IMR-90 (cell line): ENCODE results near the gene SNX2.

Experiments
- CHD1 ChIP-seq: IDR thresholded peaks from 2 replicates; pipeline ENCODE4 v1.6.1; 2012; ENCODE audit warnings: low read depth, low read length, improper control_type of control experiment
- MAFK ChIP-seq: IDR thresholded peaks from 2 replicates; pipeline ENCODE4 v1.6.1; 2012; ENCODE audit warnings: low read depth, low read length, improper control_type of control experiment
- MXI1 ChIP-seq: IDR thresholded peaks from 2 replicates; pipeline ENCODE4 v1.6.1; 2012; ENCODE audit warnings: low read depth, mild to moderate bottlenecking, low read length, moderate library complexity, borderline replicate concordance
- POLR2A ChIP-seq: IDR thresholded peaks from 2 replicates; pipeline ENCODE4 v1.6.1; 2012; ENCODE audit warnings: mild to moderate bottlenecking, low read depth, low read length
- RCOR1 ChIP-seq: IDR thresholded peaks from 2 replicates; pipeline ENCODE4 v1.6.1; 2012; ENCODE audit warnings: mild to moderate bottlenecking, low read length, improper control_type of control experiment; ENCODE audit not compliant: insufficient replicate concordance
- RFX5 ChIP-seq: IDR thresholded peaks from 2 replicates; pipeline ENCODE4 v1.8.0; 2012; ENCODE audit warnings: low read depth, mild to moderate bottlenecking, low read length, moderate library complexity
- TF ChIP-seq, protein P1 (sequence below): conservative IDR thresholded peaks from 2 replicates; pipeline ENCODE4 v1.5.1; 2012; ENCODE audit warnings: mild to moderate bottlenecking, low read depth, low read length, improper control_type of control experiment
- TF ChIP-seq, protein P2 (sequence below): fragments of 150-350 bp; IDR thresholded peaks from 2 replicates; pipeline ENCODE4 v1.6.1; 2017; ENCODE audit warnings: mild to moderate bottlenecking, antibody characterized with exemption, low read length, low read depth
- TF ChIP-seq, protein P3 (sequence below): fragments of 150-350 bp; IDR thresholded peaks from 2 replicates; pipeline ENCODE4 v1.6.1; 2016; ENCODE audit warnings: low read depth, mild to moderate bottlenecking, low read length, moderate library complexity, borderline replicate concordance

DNA sequence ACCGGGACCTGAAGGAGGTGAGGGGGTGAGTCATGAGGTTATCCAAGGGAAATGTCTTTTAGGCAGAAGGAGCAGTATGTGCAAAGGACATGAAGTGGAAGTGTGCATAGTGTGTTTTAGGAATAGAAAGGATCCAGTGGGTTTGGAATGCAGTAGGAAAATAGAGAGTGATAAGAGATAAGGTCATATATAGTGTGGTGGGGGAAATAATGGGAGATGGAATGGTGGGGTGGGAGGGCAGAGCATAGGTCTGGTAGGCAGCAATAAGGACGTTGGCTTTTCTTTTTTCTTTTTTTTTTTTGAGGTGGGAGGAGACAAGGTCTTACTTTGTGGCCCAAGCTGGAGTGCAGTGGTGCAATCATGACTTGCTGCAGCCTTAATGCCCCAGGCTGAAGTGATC, 88.4 kb downstream of the SNX2 start:
- TF ChIP-seq RFX5 (no peak), POLR2A (no peak), RCOR1 (no peak), MAFK (no peak), MXI1 (no peak), CHD1 (no peak)
- TF ChIP-seq, protein P1, sequence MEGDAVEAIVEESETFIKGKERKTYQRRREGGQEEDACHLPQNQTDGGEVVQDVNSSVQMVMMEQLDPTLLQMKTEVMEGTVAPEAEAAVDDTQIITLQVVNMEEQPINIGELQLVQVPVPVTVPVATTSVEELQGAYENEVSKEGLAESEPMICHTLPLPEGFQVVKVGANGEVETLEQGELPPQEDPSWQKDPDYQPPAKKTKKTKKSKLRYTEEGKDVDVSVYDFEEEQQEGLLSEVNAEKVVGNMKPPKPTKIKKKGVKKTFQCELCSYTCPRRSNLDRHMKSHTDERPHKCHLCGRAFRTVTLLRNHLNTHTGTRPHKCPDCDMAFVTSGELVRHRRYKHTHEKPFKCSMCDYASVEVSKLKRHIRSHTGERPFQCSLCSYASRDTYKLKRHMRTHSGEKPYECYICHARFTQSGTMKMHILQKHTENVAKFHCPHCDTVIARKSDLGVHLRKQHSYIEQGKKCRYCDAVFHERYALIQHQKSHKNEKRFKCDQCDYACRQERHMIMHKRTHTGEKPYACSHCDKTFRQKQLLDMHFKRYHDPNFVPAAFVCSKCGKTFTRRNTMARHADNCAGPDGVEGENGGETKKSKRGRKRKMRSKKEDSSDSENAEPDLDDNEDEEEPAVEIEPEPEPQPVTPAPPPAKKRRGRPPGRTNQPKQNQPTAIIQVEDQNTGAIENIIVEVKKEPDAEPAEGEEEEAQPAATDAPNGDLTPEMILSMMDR = no peak
- TF ChIP-seq, protein P2, sequence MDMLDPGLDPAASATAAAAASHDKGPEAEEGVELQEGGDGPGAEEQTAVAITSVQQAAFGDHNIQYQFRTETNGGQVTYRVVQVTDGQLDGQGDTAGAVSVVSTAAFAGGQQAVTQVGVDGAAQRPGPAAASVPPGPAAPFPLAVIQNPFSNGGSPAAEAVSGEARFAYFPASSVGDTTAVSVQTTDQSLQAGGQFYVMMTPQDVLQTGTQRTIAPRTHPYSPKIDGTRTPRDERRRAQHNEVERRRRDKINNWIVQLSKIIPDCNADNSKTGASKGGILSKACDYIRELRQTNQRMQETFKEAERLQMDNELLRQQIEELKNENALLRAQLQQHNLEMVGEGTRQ = no peak
- TF ChIP-seq, protein P3, sequence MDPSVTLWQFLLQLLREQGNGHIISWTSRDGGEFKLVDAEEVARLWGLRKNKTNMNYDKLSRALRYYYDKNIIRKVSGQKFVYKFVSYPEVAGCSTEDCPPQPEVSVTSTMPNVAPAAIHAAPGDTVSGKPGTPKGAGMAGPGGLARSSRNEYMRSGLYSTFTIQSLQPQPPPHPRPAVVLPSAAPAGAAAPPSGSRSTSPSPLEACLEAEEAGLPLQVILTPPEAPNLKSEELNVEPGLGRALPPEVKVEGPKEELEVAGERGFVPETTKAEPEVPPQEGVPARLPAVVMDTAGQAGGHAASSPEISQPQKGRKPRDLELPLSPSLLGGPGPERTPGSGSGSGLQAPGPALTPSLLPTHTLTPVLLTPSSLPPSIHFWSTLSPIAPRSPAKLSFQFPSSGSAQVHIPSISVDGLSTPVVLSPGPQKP = no peak
